HTERT RPE-1 (cell line): ENCODE data around the gene UBE2D2.
"Not testable (repeated sequence)": the region's sequence is repeated elsewhere in the genome, so short reads cannot be mapped to it uniquely, and the experiment has no call there.

Source experiments
- in situ Hi-C: fragments of 300-500 bp; cut with MboI; formaldehyde crosslinking; loops from 4 replicates; pipeline ENCODE4 v1.14.3; 2020; ENCODE audit warnings: low sequenced_read_pairs

The UBE2D2 gene

DNA sequence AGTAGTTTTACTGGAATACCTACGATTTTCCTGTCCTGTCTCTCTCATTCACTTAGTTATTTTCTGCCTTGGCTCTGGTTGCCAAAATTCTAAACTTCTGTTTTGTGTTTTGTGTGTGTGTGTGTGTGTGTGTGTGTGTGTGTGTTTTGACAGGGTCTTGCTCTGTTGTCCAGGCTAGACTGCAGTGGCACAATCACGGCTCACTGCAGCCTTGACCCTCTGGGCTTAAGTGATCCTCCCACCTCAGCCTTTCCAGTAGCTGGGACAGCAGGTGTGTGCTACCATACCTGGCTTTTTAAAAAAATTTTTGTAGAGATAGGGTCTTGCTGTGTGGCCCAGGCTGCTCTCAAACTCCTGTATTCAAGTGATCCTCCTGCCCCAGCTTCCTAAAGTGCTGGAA, 17.2 kb downstream of the UBE2D2 start:
- in situ Hi-C loops, result no loop called here

DNA sequence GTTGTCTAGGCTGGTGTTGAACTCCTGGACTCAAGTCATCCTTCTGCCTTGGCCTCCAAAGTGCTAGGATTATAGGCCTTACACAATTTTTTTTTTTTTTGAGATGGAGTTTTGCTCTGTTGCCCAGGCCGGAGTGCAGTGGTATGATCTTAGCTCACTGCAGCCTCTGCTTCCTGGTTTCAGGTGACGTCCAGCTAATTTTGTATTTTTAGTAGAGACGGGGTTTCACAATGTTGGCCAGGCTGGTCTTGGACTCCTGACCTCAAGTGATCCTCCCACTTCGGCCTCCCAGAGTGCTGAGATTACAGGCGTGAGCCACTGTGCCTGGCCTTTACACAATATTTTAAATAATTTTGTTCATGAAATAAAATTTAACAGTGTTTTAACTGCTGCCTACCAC, 21.0 kb downstream of the UBE2D2 start:
- in situ Hi-C loops, result not testable (repeated sequence)

DNA sequence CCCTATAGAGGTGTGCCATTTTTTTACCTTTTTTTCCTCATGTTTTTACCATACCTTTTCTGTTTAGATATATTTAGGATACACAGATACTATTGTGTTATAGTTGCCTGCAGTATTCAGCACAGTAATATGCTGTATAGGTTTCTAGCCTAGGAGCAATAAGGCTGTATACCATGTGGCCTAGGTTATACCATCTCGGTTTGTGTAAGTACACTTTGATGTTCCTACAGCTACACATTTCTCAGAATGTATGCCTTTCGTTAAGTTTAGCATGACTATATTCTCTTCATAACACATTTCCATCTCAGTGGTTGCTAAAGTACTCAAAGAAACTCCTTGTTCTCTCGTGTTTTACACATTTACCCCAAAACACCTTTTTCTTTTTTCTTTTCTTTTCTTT, 23.0 kb downstream of the UBE2D2 start:
- in situ Hi-C loops, result no loop called here

DNA sequence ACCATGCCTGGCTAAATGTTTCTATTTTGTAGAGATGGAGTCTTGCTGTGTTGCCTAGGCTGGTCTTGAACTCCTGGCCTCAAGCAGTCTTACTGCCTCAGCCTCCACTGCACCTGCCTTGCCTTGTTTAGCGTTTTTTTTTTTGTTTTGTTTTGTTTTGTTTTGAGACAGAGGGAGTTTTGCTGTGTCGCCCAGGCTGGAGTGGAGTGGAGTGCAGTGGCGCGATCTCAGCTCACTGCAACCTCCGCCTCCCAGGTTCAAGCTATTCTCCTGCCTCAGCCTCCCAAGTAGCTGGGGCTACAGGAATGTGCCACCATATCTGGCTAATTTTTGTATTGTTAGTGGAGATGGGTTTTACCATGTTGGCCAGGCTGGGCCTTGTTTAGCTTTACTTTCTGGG, 27.0 kb downstream of the UBE2D2 start:
- in situ Hi-C loops, result not testable (repeated sequence)

DNA sequence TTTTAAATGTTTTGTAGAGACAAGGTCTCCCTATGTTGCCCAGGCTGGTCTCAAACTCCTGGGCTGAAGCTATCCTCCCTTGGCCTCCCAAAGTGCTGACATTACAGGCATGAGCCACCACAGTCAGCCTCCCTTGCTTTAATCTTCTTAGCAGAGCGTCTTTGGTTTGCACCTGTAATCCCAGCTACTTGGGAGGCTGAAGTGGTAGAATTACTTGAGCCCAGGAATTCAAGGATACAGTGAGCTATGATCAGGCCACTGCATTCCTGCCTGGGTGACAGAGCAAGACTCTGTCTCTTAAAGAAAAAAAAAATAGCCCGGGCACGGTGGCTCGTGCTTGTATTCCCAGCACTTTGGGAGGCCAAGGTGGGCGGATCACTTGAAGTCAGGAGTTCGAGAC, 27.8 kb downstream of the UBE2D2 start:
- in situ Hi-C loops, result no loop called here

DNA sequence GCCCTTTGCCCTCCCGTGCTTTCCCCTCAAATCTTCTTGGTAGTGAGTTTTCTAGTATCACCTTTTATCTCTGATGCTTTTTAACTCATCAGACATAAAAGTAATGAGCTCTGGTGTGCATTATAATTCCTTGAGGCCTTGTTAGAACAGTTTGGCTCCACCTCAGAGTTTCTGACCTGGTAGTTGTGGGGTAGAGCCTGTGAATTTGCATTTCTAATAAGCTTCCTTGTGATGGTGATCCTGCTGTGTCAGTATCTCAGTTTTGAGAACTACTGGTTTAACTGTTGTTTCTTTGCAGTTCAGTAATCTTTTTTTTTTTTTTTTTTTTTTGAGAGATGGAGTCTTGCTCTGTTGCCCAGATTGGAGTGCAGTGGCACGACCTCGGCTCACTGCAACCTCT, 31.1 kb downstream of the UBE2D2 start:
- in situ Hi-C loops, result no loop called here

DNA sequence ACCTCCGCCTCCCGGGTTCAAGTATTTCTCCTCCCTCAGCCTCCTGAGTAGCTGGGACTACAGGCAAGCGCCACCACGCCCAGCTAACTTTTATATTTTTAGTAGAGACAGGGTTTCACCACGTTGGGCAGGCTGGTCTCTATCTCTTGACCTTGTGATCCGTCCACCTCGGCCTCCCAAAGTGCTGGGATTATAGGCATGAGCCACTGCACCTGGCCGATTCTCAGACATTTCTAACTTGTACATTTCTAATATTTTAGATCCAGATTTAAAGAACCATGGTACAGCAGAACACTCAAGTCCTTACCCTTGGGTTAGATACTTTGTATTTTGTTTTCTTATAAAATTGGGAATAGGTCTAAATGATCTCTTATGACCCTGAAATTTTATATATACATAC, 31.9 kb downstream of the UBE2D2 start:
- in situ Hi-C loops, result not testable (repeated sequence)

DNA sequence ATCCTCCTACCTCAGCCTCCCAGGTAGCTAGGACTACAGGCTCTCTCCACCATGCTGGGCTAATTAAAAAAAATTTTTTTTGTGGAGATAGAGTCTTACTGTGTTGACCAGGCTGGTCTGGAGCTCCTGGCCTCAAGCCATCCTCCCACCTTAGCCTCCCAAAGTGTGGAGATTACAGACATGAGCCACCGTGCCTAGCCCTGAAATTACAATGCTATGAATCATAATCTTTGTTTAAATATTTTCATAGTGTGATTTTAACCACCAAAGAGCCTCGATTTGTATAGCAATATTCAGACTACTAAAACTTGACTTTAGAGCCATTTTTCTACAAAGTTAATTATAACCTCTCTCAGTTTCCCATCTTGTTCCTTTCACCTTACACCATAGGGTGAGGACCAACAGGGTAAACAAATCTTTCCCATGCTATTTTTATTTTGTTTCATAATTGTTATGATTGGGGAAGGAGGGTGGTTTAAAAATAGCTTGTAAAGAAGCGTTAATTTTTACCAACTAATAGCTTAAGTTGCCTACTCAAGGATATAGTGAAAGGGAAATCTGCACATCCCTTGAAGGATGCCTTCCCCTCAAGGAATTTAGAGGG, 32.7 kb downstream of the UBE2D2 start:
- in situ Hi-C loops, result no loop called here

DNA sequence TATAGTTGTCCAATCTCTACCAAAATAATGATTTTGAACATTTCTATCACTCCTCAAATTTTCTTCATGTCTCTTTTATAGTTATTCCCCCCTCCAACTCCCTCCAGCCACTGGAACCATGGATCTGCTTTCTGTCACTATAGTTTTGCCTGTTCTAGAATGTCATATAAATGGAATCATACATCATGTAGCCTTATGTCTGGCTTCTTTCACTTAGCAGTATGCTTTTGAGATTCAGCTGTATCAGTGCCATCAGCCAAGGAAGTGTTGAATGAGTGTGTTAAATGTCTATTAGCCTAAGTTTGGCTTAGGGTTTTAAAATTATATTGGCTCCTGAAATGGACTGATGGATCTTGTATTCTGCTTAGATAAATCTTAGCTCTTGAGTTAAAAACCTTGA, 36.0 kb downstream of the UBE2D2 start:
- in situ Hi-C loops, result no loop called here

DNA sequence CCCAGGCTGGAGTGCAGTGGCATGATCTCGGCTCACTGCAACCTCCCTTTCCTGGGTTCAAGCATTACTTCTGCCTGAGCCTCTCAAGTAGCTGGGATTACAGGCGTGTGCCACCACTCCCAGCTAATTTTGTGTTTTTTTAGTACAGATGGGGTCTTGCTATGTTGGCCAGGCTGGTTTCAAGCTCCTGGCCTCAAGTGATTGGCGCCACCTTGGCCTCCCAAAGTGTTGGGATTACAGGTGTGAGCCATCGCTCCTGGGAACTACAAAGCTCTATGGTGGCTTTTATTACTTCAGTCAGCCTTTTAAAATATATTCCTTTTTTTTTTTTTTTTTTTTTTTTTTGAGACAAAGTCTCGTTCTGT, 37.4 kb downstream of the UBE2D2 start:
- in situ Hi-C loops, result not testable (repeated sequence)

DNA sequence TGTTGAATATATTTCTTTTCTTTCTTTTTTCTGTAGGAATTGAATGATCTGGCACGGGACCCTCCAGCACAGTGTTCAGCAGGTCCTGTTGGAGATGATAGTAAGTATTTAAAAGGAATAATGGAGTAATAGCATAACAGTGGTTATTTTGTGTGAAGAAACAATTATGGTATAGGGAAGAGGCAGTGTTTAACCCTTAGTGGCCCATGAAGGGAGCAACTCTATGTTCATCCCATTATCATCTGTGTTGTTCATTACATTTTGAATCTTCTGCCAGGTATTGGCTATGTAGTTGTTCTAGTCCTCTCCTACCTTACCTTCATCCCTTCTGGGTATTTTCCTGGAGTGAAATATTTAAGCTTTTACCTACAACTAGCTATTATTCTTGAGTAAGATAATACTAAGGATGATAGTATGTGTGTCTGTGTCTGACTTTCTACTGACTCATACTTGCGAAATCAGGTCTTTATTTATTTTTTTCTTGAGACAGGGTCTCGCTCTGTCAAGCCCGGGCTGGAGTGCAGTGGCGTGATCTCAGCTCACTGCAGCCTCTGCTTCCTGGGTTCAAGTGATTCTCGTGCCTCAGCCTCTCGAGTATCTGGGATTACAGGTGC, 39.3 kb downstream of the UBE2D2 start:
- in situ Hi-C loops, result no loop called here

DNA sequence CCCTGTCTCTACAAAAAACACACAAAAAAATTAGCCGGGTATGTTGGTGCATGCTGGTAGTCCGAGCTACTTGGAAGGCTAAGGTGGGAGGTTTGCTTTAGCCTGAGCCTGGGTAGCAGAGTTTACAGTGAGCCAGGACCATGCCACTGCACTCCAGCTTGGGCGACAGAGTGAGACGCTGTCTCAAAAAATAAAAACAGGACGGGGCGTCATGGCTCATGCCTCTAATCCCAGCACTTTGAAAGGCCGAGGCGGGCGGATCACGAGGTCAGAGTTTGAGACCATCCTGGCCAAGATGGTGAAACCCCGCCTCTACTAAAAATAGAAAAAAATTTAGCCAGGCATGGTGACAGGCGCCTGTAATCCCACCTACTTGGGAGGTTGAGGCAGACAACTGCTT, 40.3 kb downstream of the UBE2D2 start:
- in situ Hi-C loops, result no loop called here

DNA sequence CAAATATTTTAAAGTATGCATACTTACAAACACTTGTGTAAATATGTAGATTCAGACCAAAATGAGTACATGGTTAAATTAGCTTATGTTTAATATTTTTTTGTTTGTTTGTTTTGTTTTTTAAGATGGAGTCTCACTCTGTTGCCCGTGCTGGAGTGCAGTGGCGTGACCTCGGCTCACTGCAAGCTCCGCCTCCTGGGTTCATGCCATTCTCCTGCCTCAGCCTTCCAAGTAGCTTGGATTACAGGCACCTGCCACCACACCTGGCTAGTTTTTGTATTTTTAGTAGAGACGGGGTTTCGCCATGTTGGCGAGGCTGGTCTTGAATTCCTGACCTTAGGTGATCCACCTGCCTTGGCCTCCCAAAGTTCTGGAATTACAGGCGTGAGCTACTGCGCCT, 40.8 kb downstream of the UBE2D2 start:
- in situ Hi-C loops, result not testable (repeated sequence)

DNA sequence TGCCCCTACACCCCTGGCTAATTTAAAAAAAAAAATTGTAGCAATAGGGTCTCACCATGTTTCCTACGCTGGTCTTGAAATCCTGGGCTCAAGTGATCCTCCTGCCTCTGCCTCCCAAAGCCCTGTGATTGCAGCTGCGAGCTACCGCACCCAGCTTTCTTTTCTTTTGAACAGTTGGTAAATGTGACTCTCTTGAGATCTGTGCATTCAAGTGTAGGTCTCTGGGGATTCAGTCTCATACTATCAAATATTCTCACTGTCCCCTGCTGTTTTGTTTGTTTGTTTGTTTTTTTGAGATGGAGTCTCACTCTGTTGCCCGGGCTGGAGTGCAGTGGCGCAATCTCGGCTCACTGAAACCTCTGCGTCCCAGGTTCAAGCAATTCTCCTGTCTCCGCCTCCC, 44.7 kb downstream of the UBE2D2 start:
- in situ Hi-C loops, result no loop called here

DNA sequence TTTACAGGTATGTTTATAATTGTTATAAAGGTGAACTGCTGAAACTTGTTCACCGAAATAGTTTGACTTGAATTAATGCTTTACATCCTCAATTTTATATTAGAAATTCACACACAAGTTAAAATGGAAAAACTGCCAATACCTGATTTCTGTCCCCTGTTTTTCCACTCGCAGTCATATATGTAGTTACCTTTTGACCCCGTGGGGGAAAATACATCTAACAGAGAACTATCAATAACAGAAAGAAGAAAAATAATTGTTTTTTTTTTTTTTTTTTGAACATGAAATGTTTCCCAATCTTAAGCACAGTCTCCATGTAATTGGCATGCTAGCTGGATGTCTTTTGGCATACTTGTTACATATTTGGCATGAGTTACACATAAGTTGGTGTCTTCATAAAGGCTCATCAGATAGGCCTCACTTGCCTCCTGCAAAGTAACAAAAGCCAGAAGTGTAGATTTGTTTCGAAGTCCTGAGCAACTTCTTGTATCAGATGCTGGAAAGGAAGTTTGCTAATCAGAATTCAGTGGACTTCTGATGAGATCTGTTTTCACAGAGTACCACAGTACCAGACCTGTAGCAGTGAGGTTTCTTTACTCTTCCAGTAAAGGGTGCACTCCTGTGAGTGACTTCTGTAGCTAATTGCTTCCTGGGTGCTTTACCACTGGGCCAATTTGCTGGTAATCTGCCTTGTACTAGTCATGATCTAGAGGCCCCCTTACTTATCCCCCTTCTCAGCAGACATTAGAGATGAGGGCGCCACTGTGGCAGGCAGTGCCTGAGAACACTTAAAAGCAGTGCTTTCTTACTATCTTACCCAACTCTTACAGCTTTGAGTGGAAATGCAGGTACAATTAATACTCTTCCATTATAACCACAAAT, 50.8 kb downstream of the UBE2D2 start:
- in situ Hi-C loops, result no loop called here

DNA sequence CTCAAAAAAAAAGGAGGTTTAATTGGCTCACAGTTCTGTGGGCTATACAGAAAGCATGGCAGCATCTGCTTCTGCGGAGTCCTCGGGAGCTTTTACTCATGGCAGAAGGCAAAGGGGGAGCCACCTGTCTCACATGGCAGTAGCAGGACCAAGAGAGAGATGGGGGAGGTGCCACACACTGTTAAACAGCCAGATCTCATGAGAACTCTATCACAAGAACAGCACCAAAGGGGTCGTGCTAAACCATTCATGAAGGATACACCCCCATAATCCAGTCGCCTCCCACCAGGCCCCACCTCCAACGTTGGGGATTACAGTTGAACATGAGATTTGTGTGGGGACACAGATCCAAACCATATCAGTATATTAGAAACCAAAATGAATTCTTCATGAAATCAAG, 58.7 kb downstream of the UBE2D2 start:
- in situ Hi-C loops, result no loop called here

DNA sequence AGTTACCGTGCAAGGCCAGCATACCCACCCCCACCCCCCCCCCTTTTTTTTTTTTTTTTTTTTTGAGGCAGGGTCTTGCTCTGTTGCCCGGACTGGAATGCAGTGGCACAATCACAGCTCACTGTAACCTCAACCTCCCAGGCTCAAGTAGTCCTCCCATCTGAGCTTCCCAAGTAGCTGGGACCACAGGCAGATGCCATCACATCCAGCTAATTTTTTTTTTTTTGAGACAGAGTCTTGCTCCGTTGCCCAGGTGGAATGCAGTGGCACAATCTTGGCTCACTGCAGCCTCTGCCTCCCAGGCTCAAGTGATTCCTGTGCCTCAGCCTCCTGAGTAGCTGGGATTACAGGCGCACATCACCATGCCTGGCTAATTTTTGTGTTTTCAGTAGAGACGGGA, 64.3 kb downstream of the UBE2D2 start:
- in situ Hi-C loops, result not testable (repeated sequence)

DNA sequence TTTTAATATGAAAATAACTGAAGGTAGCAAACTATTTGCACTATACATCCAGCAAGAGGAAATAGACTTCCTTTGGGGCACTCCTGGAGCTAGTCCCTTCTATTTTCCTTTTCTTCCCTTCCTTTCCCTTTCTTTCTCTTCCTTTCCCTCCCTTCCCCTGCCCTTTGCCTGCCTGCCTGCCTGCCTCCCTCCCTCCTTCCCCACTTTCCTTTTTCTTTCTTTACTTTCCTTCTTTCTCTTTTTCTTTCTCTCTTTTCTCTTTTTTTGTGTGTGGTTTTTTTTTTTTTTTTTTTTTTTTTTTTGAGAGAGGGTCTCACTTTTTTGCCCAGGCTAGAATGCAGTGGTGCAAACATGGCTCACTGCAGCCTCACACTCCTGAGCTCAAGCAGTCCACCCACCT, 69.7 kb downstream of the UBE2D2 start:
- in situ Hi-C loops, result no loop called here

DNA sequence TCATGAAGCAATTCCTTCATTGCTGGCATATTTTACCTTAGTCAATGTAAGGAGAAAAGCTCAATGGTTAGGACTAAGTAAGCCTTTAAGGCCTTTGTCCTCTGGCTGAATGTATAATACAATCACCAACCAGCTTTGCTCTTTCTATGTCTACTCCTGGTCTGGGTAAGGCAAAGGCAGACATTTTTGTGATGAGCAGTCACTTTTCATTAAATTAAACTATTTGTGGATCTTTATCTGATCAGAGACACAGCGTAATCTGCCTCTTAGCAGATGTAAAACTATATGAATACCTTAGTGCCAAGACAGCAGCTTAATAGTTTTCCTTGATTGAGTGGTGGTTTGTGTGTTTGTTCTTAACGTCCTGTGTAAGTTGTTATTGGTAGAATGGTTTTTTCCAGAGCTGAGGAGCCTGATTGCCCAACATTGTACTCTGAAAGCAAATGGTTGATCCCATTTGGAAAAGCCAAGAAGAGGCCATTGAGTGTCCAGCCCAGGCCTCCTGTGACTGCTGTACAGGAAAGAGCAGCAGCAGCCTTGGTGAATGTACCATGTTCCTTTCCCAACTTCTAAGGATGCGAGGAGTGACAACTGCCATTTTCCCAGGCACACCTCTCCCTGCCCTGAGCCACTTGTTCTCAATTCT, 70.5 kb downstream of the UBE2D2 start:
- in situ Hi-C loops, result no loop called here

DNA sequence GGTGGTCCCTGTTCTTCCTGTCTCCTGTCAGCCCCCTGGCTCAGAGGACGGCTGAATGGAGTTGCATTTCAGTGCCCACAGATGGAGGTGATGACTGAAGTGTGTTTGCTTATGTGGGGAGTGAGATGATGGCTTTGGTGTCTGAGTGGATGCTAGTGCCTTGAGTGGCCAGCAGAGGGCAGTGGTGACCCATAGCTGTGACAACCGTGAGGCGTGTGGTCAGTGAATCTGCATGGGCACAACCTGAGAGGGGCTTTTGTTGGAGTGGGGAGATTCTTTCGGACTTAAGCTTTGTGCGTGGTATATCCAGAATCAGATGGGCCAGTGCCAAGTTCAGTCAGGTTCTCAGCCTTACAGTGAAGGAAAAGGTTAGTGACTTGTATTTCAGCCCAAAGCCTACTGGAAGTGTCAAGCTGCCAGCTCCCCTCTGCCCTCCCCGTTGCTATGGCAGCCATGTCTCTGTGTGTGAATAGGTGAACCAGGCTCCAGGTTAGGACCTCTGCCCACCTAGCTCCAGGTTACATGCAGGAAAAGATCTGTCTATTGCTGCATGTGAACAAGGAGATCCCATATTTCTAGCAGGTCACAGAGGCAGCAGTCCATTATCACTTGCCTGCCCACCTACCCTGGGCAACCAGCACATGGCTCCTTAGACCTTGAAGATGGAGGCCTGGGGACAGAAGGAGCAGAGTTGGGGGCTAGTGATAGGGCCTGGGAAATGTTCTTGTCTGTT, 72.3 kb downstream of the UBE2D2 start:
- in situ Hi-C loops, result no loop called here

DNA sequence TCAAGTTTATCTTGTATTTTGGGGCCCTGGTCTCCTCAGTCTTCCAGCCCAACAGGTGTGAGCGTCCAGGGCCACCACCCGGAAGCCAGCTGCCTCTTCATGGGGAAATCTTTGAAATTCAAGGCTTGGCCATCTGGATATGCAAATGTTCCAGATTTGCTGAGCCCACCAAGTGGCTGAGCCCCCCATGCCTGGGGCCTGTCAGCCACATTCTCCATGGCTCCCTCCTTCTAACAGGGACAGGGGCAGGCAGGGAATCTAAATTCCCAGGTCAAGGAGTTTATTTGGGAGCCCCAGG, 72.8 kb downstream of the UBE2D2 start:
- in situ Hi-C loops, result no loop called here
